GM12891 (cell line): ENCODE measurements around the gene CD160.

Source experiments
- PAX5 ChIP-seq: IDR thresholded peaks from 2 replicates; pipeline ENCODE4 v1.6.1; 2011; ENCODE audit warnings: low read length, moderate library complexity, mild to moderate bottlenecking; ENCODE audit not compliant: insufficient read depth, severe bottlenecking
- POLR2A ChIP-seq: IDR thresholded peaks from 2 replicates; pipeline ENCODE4 v1.6.1; 2011; ENCODE audit warnings: low read depth, low read length, control low read depth
- POLR2AphosphoS5 ChIP-seq: IDR thresholded peaks from 2 replicates; pipeline ENCODE4 v1.6.1; 2011; ENCODE audit warnings: low read depth, low read length, control low read depth
- POU2F2 ChIP-seq: IDR thresholded peaks from 2 replicates; pipeline ENCODE4 v1.6.1; 2011; ENCODE audit warnings: low read depth, mild to moderate bottlenecking, control low read depth, low read length, moderate library complexity
- SPI1 ChIP-seq: IDR thresholded peaks from 2 replicates; pipeline ENCODE4 v1.6.1; 2011; ENCODE audit warnings: low read depth, low read length, control low read depth
- TAF1 ChIP-seq: IDR thresholded peaks from 2 replicates; pipeline ENCODE4 v1.6.1; 2011; ENCODE audit warnings: low read depth, low read length, control low read depth

DNA sequence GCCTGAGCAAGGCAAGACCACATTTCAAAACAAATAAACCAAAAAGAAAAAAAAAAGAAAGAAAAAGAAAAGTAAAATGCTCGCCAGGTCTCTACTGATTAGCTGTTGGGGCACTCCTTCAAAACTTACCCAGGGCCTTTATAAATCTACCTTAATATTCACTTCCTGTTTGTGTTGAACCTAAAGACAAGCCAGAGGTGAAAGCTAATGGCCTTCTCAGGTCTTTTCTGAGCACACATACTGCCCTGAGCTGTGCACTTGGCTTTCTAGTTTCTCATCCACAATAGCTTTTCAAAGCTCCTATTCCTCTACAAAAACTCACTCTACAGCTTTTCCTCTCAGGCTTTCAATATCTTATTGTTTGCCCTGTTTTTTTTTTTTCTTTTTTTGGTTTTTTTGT lies 54.1 kb downstream of the CD160 start:
- TF ChIP-seq POLR2A: no peak
- TF ChIP-seq POLR2AphosphoS5: no peak
- TF ChIP-seq SPI1: peak; percentile 64
- no peak for TF ChIP-seq TAF1
- TF ChIP-seq POU2F2: no peak
- TF ChIP-seq PAX5: no peak
